Articular chondrocyte of knee joint (primary cell): Measurements from ENCODE around the gene GEMIN7. TPM values are rescaled to one million over a fixed set of nuclear protein-coding genes. Genes with fewer than 3 reads are reported as not detected.

Source experiments
- small RNA-seq: library from RNA; depleted of rRNA; stranded (forward); fragments of <200 nt; gene quantifications from one replicate; pipeline ENCODE3, GENCODE V24; 2012
- total RNA-seq: library from RNA; depleted of rRNA; stranded (reverse); fragments of >200 nt; gene quantifications from 2 replicates; pipeline ENCODE4 v1.2.3, GENCODE V29; 2012

Gene GEMIN7
- 13.2 and 20.1 TPM in 2 replicates for total RNA-seq

GRCh38 chr19:45079063-45079910 is at the start of gene GEMIN7:
GEMIN7 (plus strand) TSS chr19:45079260; CDS start chr19:45090115, 10,855 bp downstream.

GRCh38 chr19:45038931-45039893 is 39.8 kb upstream of the GEMIN7 start, which contains the start of gene CLASRP:
CLASRP (plus strand) TSS chr19:45039045; CDS start chr19:45040213, 1,168 bp downstream.

GRCh38 chr19:45076029-45076850 is 2.8 kb upstream of the GEMIN7 start, which contains the start of gene ZNF296:
ZNF296 (minus strand) TSS chr19:45076478; CDS start chr19:45076373, 105 bp downstream.

GRCh38 chr19:45092747-45093678 is 14.0 kb downstream of the GEMIN7 start, which contains the start of gene PPP1R37:
PPP1R37 (plus strand) TSS chr19:45093179; CDS start chr19:45093326, 147 bp downstream.

Small RNA genes lying within 50 kb of the gene (small RNA-seq; reads per million reads assigned to genes)
- not detected for gene RNU6-611P

Other genes starting within 250 kb of the GEMIN7 start
- gene NECTIN2, start 233.0 kb upstream of the GEMIN7 start, total RNA-seq, result 35.6 and 43.1 TPM in 2 replicates
- 18.2 and 25.2 TPM in 2 replicates for gene TOMM40, start 188.0 kb upstream of the GEMIN7 start, total RNA-seq
- gene APOE, start 173.5 kb upstream of the GEMIN7 start, total RNA-seq, result 0.26 and 0.32 TPM in 2 replicates
- gene APOC1, start 164.7 kb upstream of the GEMIN7 start, total RNA-seq, result 0.52 and 0.86 TPM in 2 replicates
- gene APOC4, start 137.0 kb upstream of the GEMIN7 start, total RNA-seq, result not detected in 2 replicates
- not detected in 2 replicates for gene APOC2, start 133.2 kb upstream of the GEMIN7 start, total RNA-seq
- gene CLPTM1, start 123.9 kb upstream of the GEMIN7 start, total RNA-seq, result 35.1 and 37.4 TPM in 2 replicates
- 6.9 and 8.0 TPM in 2 replicates for gene RELB, start 77.8 kb upstream of the GEMIN7 start, total RNA-seq
- gene CLASRP, start 40.2 kb upstream of the GEMIN7 start, total RNA-seq, result 18.2 and 27.3 TPM in 2 replicates
- gene ZNF296, start 2.8 kb upstream of the GEMIN7 start, total RNA-seq, result 0.11 TPM in 1 of 2 replicates, not detected in the other
- 24.0 and 24.6 TPM in 2 replicates for gene PPP1R37, start 13.9 kb downstream of the GEMIN7 start, total RNA-seq
- under 0.01 TPM in 1 of 2 replicates, not detected in the other for gene NKPD1, start 81.7 kb downstream of the GEMIN7 start, total RNA-seq
- gene TRAPPC6A, start 99.0 kb downstream of the GEMIN7 start, total RNA-seq, result 7.7 and 8.4 TPM in 2 replicates
- gene BLOC1S3, start 99.5 kb downstream of the GEMIN7 start, total RNA-seq, result 6.1 and 7.6 TPM in 2 replicates
- gene EXOC3L2, start 166.1 kb downstream of the GEMIN7 start, total RNA-seq, result under 0.01 TPM in 1 of 2 replicates, not detected in the other
- gene MARK4, start 172.0 kb downstream of the GEMIN7 start, total RNA-seq, result 12.0 and 14.0 TPM in 2 replicates
- 0.11 TPM in 1 of 2 replicates, not detected in the other for gene CKM, start 243.6 kb downstream of the GEMIN7 start, total RNA-seq